ENCODE measurements around the gene CROCC2.

CROCC2 gene

GRCh38 chr2:240998706-240998994 is 92.5 kb downstream of the CROCC2 start:
- no peak for TF ChIP-seq CTCF (IDR thresholded peaks at IDR 0.05; ENCODE audit: low read depth, low read length)
- Histone ChIP-seq H3K4me3 (ENCODE audit: low read depth, low read length) (peak overlapping the region; percentile 24), H3K9me3 (ENCODE audit: severe bottlenecking) (no peaks in the 10 kb centered on the region), H3K36me3 (no peaks in the 10 kb centered on the region), H3K27me3 (ENCODE audit: insufficient read depth, low read depth, severe bottlenecking) (no peaks in the 10 kb centered on the region), H3K27ac (no peak overlapping the region)
- DNase-seq: no peak

GRCh38 chr2:240998995-240999791 is 93.1 kb downstream of the CROCC2 start:
- Histone ChIP-seq H3K9me3 (ENCODE audit: severe bottlenecking) (peaks cover 3% of the 10 kb centered on the region), H3K36me3 (no peaks in the 10 kb centered on the region), H3K4me3 (ENCODE audit: low read depth, low read length) (peak overlapping the region; percentile 24), H3K27me3 (ENCODE audit: insufficient read depth, low read depth, severe bottlenecking) (no peaks in the 10 kb centered on the region), H3K27ac (no peak overlapping the region)
- TF ChIP-seq CTCF (IDR thresholded peaks at IDR 0.05; ENCODE audit: low read depth, low read length): no peak
- no peak for DNase-seq

- Histone ChIP-seq H3K4me3 (ENCODE audit: low read depth, low read length) (no peak overlapping the region), H3K27me3 (ENCODE audit: insufficient read depth, low read depth, severe bottlenecking) (no peaks in the 10 kb centered on the region), H3K36me3 (no peaks in the 10 kb centered on the region), H3K27ac (no peak overlapping the region), H3K9me3 (ENCODE audit: severe bottlenecking) (peaks cover 3% of the 10 kb centered on the region)
- no peak for TF ChIP-seq CTCF (IDR thresholded peaks at IDR 0.05; ENCODE audit: low read depth, low read length)
- DNase-seq: no peak
These were observed 93.9 kb downstream of the CROCC2 start for GRCh38 chr2:240999873-241000541.

GRCh38 chr2:241000831-241001321 is 94.7 kb downstream of the CROCC2 start:
- no peak for DNase-seq
- no peaks in the 10 kb centered on the region for H3K27me3 ChIP-seq (ENCODE audit: insufficient read depth, low read depth, severe bottlenecking)

GRCh38 chr2:241001413-241002274 is 95.5 kb downstream of the CROCC2 start:
- Histone ChIP-seq H3K27me3 (ENCODE audit: insufficient read depth, low read depth, severe bottlenecking) (no peaks in the 10 kb centered on the region), H3K36me3 (no peaks in the 10 kb centered on the region), H3K9me3 (ENCODE audit: severe bottlenecking) (peaks cover 10% of the 10 kb centered on the region), H3K4me3 (ENCODE audit: low read depth, low read length) (no peak overlapping the region), H3K27ac (no peak overlapping the region)
- peak; percentile 29 for DNase-seq
- 0 out of 2 replicates have a peak, but pooled peaks have one; percentile 17 for TF ChIP-seq CTCF (IDR thresholded peaks at IDR 0.05; ENCODE audit: low read depth, low read length)

More at GRCh38 chr2:241000831-241001321, 94.7 kb downstream of the CROCC2 start:
- Histone ChIP-seq H3K4me3 (ENCODE audit: low read depth, low read length) (no peak overlapping the region), H3K36me3 (no peaks in the 10 kb centered on the region), H3K9me3 (ENCODE audit: severe bottlenecking) (peaks cover 10% of the 10 kb centered on the region), H3K27ac (no peak overlapping the region)
- no peak for TF ChIP-seq CTCF (IDR thresholded peaks at IDR 0.05; ENCODE audit: low read depth, low read length)

Data from WERI-Rb-1 (cell line).